Skeletal muscle cell (primary cell): ENCODE measurements around the gene FAM217B.
A peak's percentile ranks its signal among the peaks of the same experiment; 100 is the strongest.

Experiments
- DNase-seq: peaks from one replicate; pipeline ENCODE4 v3.0.0-alpha.2; 2010; ENCODE audit warnings: low read depth
- H3K4me3 ChIP-seq: 2 replicates; pipeline ENCODE4 v1.5.1; 2011; ENCODE audit warnings: low read depth, mild to moderate bottlenecking, control low read depth, low read length, moderate library complexity

The FAM217B gene

DNA sequence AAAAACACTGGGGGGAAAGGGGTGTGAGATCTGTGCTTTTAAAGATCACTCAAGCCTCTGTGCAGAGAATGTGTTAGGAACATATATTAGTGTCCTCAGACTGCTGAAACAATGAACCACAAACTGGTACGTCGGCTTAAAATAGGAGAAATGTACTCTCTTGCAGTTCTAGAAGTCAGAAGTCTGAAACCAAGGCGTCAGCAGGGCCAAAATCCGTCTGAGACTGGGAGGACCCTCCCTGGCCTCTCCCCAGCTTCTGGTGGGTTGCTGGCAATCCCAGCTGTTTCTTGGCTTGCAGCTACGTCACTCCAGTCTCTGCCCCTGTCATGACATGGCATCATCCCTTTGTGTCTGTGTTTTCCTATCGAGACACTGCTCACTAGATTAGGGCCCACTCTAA is 22.0 kb downstream of the FAM217B start:
- H3K4me3 ChIP-seq, result no peak overlapping the region
- DNase-seq, result no peak

DNA sequence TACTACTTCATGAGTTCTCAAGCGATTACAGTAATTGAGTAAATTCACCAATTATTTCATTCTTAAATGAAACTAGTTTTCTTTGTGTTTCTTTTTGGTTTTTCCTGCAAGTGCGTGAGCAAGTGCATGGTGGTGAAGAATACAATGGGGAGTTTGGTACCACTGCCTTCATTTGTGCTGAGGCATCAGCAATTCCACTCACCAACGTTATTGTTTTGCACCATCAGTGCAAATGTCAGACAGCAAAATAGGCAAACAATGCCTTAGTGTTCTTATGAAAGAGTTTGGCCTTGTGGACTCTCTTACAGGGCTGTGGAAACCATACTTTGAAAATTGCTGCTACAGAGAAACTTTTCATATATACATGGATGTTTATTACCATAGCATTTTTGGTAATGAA is 26.2 kb downstream of the FAM217B start:
- DNase-seq, result no peak
- no peak overlapping the region for H3K4me3 ChIP-seq

DNA sequence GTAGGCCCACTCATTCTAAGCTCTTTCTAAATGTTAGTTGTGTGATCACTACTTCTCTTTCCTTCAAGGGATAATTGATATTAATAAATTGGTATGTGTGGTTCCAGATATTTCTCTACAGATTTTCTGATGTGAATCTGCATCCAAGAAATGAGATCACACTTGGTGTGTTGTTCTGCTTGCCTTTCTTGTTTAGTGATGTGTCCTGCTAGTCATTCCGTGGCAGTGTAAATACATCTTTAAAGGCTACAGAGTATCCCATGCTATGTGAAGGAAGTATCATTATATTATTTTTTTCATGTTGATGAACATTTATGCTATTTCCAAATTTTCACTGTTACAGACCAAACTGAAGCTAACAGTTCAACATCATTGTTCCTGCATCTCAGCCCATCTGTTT is 31.2 kb downstream of the FAM217B start:
- DNase-seq, result no peak
- H3K4me3 ChIP-seq, result no peak overlapping the region

- H3K4me3 ChIP-seq, result no peak overlapping the region
- DNase-seq, result no peak
Observed at GRCh38 chr20:59972037-59972801, 32.0 kb downstream of the FAM217B start.

- DNase-seq, result no peak
- no peak overlapping the region for H3K4me3 ChIP-seq
Observed at GRCh38 chr20:59976156-59976782, 36.1 kb downstream of the FAM217B start.

DNA sequence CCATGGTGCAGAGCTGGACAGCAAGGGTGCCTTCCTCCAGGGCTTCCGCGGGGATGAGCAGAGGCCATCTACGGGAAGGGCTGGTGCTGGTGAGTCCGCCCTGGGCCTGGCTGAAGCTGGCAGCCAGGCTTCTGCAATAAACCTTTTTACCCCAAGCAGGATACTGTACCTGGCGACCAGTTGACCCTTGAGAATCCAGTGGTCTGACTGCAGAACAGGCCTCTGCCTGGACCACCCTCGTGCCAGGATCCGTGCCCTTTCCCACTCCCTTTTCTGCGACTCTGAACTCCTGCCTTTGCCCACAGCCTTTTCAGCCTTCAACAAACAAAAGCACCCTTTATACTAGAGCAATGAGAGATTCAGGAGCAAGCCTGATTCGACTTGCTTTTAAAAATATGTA is 36.9 kb downstream of the FAM217B start:
- H3K4me3 ChIP-seq, result no peak overlapping the region
- DNase-seq, result no peak

GRCh38 chr20:59983076-59983475 is 42.9 kb downstream of the FAM217B start:
- DNase-seq, result no peak
- no peak overlapping the region for H3K4me3 ChIP-seq

DNA sequence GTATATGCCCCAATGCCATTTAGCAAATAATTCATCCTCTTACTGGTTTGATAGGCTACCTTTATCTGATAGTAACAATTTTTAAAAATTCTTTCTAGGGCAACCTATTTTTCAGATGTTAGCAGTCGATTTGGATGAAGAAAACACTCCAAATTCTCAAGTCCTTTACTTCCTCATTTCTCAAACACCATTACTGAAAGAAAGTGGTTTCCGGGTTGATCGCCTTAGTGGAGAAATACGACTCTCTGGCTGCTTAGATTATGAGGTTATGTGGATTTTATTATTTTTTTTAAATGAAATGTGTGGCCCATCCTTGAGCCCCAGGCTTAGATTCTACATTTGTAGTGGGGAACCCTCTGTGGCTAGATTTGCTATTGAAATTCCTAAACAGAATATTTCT is 44.4 kb downstream of the FAM217B start:
- no peak for DNase-seq
- no peak overlapping the region for H3K4me3 ChIP-seq

DNA sequence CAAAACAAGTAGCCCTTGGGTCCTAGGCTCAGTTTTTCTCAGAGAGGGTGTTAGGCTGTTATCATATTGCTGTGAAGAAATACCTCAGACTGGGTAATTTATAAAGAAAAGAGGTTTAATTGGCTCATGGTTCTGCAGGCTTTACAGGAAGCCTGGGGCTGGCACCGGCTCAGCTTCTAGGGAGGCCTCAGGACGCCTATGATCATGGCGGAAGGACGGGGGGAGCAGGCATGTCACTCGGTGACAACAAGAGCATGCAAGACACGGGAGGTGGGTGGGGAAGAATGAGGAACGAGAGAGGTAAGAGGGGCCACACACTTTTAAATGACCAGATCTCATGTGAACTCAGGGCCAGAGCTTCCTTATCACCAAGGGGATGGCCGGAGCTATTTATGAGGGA is 45.0 kb downstream of the FAM217B start:
- no peak for DNase-seq
- no peak overlapping the region for H3K4me3 ChIP-seq

GRCh38 chr20:59985864-59986263 is 45.7 kb downstream of the FAM217B start:
- DNase-seq, result no peak
- no peak overlapping the region for H3K4me3 ChIP-seq

GRCh38 chr20:59987135-59987534 is 46.9 kb downstream of the FAM217B start:
- H3K4me3 ChIP-seq, result no peak overlapping the region
- DNase-seq, result no peak

DNA sequence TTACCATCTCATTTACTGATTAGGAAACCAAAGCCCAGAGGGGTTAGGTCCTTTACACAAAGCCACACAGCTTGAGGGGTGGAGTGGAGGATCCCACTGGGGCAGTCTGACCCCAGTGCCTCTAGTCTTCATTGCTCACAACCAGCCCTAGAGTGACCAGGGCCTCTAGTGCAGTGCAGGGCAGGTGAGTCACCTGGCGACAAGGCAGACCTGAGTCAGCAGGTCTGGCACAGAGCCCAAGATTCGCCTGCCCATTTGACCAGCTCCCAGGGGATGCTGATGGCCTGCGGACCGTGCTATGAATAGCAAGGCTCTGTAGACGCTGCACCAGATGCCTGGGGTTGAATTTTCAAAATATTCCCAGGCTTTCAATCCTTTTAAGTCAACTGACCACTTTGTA is 48.0 kb downstream of the FAM217B start:
- no peak overlapping the region for H3K4me3 ChIP-seq
- no peak for DNase-seq

DNA sequence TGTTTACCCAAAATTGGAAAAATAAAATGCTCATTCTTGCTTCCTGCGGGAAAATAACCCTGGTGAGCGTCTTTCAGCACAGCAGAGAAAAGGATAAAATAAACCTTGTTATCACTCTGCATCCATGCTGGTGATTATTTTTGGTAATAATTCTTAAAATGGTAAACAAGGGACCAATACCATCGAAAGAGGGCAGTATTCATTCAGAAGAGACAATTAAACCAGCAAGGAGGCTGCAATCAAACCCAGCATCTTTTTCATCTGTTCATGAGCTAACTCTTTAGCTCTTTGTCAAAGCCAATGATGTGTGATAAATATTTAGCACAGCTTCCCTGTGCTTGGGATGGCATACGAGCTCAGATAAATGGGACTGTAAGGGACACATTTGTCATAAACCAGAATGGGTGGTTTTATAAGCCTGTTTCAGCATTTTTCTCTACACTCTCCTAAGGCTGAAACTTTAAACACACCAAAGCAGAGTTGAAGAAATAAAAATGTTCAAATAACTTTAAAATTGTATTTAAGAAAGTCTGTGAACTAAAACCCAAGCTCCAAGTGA is 52.4 kb downstream of the FAM217B start:
- no peak overlapping the region for H3K4me3 ChIP-seq
- no peak for DNase-seq

DNA sequence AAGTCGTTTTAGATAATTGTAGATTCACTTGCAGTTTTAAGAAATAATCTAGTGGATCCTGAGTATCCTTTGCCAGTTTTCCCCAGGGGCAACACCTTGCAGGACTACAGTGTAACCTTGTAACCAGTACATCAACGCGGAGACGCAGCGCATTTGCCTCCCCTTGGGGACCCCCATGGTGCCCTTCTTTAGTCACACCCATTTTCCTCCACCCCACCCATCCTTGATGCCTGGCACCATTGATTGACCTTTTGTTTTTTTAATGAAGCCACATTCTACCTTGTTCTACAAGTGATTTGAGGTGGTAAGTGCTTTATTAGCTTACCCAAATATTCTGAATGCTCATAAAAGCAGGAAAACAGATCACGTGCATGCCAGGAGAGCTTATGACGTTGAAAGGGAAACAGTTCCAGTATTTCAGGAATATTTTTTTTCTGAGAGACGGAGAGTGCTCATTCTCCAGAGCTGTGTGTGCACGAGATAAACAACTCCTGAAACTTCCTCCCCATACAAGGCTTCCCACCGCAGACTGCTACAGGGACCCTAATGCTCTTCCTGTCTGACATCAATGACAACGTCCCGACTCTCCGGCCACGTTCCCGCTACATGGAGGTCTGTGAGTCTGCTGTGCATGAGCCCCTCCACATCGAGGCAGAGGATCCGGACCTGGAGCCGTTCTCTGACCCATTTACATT is 53.7 kb downstream of the FAM217B start:
- H3K4me3 ChIP-seq, result no peak overlapping the region
- no peak for DNase-seq

GRCh38 chr20:59994697-59995122 is 54.5 kb downstream of the FAM217B start:
- DNase-seq, result peak; percentile 9

GRCh38 chr20:59996108-59996507 is 55.9 kb downstream of the FAM217B start:
- DNase-seq, result no peak

More at GRCh38 chr20:59994697-59995122, 54.5 kb downstream of the FAM217B start:
- no peak overlapping the region for H3K4me3 ChIP-seq

DNA sequence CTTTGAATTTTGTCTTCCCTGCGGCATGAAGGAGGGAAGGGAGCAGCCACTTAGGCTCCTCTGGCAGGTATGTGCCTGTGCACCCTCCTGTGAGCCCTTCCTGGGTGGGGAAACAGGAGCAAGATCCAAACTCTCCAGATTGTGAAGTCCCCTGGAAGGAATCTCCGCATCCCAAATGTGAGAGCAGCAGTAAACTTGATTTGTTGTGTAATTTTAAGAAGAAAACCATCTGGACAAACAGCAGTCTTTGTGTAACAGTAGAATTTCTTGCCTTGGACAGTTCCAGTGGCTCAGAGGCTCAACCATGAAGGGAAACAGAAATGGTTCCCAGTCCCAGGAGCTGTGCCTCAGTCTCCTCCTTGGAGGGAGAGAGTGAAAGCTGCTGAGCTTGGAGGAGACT is 57.7 kb downstream of the FAM217B start:
- DNase-seq, result no peak
- no peak overlapping the region for H3K4me3 ChIP-seq

More at GRCh38 chr20:59996108-59996507, 55.9 kb downstream of the FAM217B start:
- H3K4me3 ChIP-seq, result no peak overlapping the region
